Brain microvascular endothelial cell (primary cell): Measurements from ENCODE around the gene ASB7.

ENCODE experiments used
- DNase-seq: peaks from one replicate; pipeline ENCODE4 v3.0.0-alpha.2; 2020
- H3K27ac ChIP-seq: fragments of 250-450 bp; sonication (Bioruptor Pico); 2 replicates; pipeline ENCODE4 v1.5.1; 2020; ENCODE audit warnings: mild to moderate bottlenecking, moderate library complexity
- H3K27me3 ChIP-seq: fragments of 250-450 bp; sonication (Bioruptor Pico); replicated peaks from 2 replicates; pipeline ENCODE4 v1.5.1; 2020; ENCODE audit warnings: mild to moderate bottlenecking
- H3K36me3 ChIP-seq: fragments of 250-450 bp; sonication (Bioruptor Pico); replicated peaks from 2 replicates; pipeline ENCODE4 v1.5.1; 2020; ENCODE audit warnings: mild to moderate bottlenecking
- H3K4me3 ChIP-seq: 2 replicates; pipeline ENCODE4 v1.5.1; 2011; ENCODE audit warnings: low read depth, mild to moderate bottlenecking, control low read depth, low read length, moderate library complexity
- CTCF ChIP-seq: IDR thresholded peaks from 2 replicates; pipeline ENCODE4 v1.5.1; 2011; ENCODE audit warnings: low read depth, mild to moderate bottlenecking, moderate library complexity, low read length, control low read depth, inconsistent platforms; ENCODE audit errors: missing control alignments
- in situ Hi-C: cut with HindIII; loops from 2 replicates; pipeline ENCODE4 v1.10.0; 2017; ENCODE audit warnings: low sequenced_read_pairs, low pct_ligation_motif_present

The ASB7 gene

GRCh38 chr15:100566850-100567628 is 35.4 kb upstream of the ASB7 start:
- Histone ChIP-seq H3K36me3 (peaks cover 4% of the 10 kb centered on the region), H3K27me3 (no peaks in the 10 kb centered on the region), H3K27ac (no peak overlapping the region), H3K4me3 (no peak overlapping the region)
- no peak for DNase-seq
- TF ChIP-seq CTCF, result no peak
- in situ Hi-C loops, result no loop called here

GRCh38 chr15:100569391-100569790 is 33.0 kb upstream of the ASB7 start:
- Histone ChIP-seq H3K27ac (no peak overlapping the region), H3K36me3 (peaks cover 5% of the 10 kb centered on the region), H3K27me3 (no peaks in the 10 kb centered on the region), H3K4me3 (no peak overlapping the region)
- no peak for DNase-seq
- in situ Hi-C loops, result no loop called here
- TF ChIP-seq CTCF, result no peak

- DNase-seq, result no peak
- Histone ChIP-seq H3K36me3 (peaks cover 5% of the 10 kb centered on the region), H3K27me3 (no peaks in the 10 kb centered on the region), H3K27ac (no peak overlapping the region), H3K4me3 (no peak overlapping the region)
- no peak for TF ChIP-seq CTCF
- in situ Hi-C loops, result no loop called here
Observed at GRCh38 chr15:100570275-100570674, 32.1 kb upstream of the ASB7 start.

- no peaks in the 10 kb centered on the region for H3K27me3 ChIP-seq
- peaks cover 5% of the 10 kb centered on the region for H3K36me3 ChIP-seq
- TF ChIP-seq CTCF, result no peak
- in situ Hi-C loops, result no loop called here
- H3K27ac ChIP-seq, result no peak overlapping the region
- H3K4me3 ChIP-seq, result no peak overlapping the region
- DNase-seq, result no peak
Observed at GRCh38 chr15:100570735-100571313, 31.6 kb upstream of the ASB7 start.

- in situ Hi-C loops, result no loop called here
- Histone ChIP-seq H3K4me3 (no peak overlapping the region), H3K36me3 (peaks cover 5% of the 10 kb centered on the region), H3K27me3 (no peaks in the 10 kb centered on the region), H3K27ac (no peak overlapping the region)
- no peak for TF ChIP-seq CTCF
- DNase-seq, result no peak
Observed at GRCh38 chr15:100571592-100572167, 30.7 kb upstream of the ASB7 start.
